HG03196 (cell line): Measurements from ENCODE around the gene MAP4K4.

Source experiments
- ATAC-seq: cut with Tn5 transposase; IDR thresholded peaks from one replicate; pipeline ENCODE4 v1.9.1; 2021; ENCODE audit not compliant: unreplicated experiment

The MAP4K4 gene

DNA sequence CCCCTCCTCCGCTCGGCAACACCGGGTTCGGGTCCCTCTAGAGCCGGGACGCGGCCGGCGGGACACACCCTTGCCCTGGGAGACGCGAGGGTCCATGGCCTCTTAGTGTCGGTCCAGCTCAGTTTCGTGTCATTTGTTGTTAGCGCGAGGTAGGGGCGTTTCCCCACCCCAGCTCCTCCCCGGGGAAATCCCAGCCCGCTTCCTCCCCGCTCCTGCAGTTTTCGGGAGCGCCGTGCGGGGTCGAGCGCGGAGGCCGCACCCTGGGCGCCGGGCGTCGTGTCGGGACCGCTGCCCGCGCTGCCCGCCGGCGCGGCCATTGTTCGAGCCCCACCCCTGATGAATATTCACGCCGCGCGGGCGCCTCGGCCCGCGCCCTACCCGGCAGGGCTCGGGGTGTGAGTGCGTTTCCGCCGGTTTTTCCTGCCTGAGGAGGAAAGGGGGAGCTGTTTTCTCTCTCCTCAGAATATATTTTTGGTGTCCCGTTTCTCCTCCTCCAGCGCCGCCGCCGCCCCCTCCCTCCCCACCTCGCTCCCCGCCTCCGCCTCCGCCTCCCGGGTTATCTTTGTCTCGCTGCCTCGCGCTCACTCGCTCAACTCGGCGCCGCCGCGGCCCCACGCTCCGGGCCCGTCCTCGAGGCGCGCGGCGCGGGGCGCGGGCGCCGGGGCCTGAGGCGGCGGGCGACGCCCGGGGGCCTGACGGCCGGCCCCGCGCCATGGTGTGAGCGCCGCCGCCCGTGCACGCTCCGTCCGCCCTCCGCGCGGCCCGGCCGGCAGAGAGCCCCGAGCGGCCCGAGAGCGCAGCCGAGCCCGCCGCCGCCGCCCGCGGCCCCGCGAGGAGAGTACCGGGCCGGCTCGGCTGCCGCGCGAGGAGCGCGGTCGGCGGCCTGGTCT lies at the start of gene MAP4K4:
Gene MAP4K4 (plus strand): TSS at position 584 of the 890 bp plus-strand sequence. CDS start 374 bp downstream, outside the sequence.
- peak; percentile 44 for ATAC-seq

DNA sequence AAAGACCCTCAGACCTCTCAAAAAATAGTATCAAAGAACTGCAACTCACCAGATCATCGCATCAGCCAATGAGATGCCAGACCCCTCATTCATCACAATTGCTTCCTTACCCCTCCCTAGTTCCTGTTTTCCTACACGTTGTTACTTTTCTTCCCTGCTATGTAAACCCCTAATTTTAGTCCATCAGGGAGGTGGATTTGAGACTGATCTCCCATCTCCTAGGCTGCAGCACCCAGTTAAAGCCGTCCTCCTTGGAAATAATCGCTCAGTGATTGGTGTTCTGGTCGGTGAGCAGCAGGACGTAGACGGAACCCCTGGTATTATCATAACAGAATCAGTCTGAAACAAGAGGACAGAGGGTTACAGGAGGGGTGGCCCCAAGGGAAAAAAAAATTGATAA lies 44.0 kb upstream of the MAP4K4 start:
- no peak for ATAC-seq

DNA sequence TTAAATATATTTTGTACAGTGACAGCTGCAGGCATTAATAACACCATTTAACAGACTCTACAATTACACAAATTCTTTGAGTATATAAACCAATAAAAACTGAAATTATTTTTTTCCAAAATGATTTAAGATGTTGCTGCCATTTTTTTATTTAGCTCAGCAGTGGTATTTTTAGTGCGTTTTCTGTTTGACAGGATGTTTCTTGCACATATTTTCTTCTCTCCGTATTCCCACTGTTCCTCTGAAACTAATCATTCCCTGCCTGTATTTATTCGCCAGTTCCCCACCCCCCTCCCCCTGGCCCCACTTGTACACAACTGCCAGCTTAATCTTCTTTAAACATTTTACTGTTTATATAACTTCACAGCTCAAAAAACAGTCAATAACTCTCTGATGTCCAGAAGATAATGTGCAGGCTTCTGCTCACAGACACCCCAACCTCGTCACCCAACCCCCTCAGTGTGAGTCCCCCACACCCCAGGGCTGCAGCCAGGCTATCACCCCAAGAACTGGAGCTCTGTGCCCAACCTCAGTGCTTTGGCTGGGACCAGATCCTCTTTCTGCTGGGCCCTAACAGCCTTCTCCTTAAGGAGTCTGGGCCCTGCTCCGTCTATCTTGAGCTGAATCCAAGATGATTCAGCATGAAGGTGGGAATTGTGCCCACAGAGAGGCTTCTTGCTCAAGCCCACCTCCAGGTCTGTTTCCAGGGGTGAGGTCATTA lies 41.6 kb upstream of the MAP4K4 start:
- no peak for ATAC-seq

DNA sequence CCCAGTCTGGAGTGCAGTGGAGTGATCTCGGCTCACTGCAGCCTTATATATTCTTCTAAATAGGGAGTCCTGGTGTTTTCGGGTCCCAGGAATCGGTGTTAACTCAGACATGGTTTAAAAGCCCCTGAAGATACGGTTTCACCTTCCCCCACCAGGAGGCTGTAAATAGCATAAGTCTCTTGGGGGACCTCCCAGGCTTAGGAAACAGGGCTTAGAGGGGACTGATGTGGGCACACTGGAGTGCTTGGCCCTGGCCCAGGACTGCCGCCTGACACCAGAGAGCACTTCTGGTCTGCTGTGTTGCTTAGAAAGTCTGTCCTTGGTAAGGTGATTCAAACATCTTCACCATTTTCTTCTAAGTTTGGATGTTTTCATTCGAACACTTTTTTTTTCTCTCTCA lies 39.7 kb upstream of the MAP4K4 start:
- no peak for ATAC-seq

DNA sequence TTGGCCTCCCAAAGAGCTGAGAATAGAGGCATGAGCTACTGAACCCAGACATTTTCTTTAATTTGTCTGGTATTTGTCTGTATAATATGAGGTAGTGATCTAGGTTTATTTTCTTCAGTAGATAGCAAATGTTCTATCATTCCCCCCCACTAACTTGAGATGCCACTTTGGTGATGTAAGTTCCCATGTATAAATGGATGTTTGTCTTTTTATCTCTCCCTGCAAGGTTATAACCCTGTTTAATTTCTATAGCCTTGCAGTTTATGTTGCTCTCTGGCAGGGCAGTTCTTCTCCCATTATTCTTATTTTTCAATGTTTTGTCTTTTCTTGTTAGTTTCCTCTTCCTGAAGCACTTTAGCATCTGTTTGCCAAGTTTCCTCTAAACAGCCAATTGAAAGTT lies 39.1 kb upstream of the MAP4K4 start:
- no peak for ATAC-seq

DNA sequence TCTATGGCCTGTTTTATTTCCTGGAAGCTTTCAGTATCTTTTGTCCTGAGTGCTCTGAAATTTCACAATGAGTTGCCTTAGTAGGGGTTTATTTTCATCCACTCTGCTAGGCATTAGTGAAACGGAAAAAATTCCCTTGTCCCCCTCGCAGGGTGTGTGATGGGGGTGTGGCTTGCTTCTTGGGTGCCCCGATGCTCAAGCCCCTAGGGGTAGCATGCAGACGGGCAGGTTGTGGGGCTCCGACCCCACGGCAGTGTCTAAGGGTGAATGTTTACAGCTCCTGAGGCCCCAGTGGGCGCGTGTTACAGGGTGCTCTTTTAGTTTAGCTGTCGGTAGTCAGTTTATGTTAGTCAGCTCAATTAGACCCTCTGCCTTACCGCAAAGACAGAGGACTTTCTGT lies 32.2 kb upstream of the MAP4K4 start:
- ATAC-seq = no peak

DNA sequence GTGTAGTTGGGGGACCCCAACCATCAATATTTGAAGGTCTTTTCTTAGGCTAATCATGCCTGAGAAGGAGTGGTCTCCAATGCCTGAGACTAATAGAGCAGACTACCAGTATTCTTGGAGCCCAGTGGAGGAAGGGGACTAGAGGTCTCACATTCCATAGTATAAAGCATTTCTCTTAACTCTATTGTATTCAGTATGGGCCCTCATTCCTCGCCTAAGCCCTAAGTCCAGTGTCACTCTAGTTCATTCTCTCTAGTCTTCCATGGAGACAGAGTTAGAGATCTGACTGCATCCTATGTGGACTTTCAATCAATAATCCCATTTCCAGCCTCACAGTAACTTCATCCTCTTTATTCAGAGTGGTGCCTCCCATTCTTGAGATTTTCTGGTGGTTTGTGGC lies 29.7 kb upstream of the MAP4K4 start:
- ATAC-seq = no peak

DNA sequence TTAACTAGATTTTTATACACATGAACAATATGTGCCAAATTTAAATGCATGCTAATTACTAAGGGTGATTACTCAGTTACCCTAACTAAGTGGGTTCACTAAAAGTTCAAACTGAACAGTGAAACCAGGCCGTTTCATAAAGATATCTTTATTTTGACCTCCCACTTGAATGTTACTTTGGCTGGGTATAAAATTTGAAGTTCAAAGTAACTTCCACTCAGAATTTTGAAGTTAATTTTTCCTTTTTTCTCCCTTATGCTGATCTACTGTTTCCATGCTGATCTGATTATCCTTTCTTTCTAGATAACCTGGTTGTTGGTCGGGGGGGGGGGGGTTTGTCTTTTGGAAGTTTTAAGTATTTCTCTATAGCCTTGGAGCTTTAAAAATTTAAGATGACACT lies 25.5 kb upstream of the MAP4K4 start:
- ATAC-seq = no peak

DNA sequence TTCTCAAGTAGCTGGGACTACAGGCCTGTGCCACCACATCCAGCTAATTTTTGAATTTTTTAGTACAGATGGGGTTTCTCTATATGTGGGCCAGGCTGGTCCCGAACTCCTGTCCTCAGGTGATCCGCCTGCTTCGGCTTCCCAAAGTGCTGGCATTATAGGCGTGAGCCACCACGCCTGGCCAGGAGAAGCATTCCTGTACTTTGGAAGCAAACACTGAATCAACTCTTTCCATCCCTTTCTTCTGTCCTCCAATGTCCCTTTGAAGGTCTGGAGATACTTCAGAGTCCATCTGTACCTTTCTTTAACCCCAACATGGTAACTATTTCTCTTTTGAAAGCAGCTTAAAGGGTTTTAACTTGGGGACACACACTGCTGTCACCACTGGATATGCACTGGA lies 23.6 kb upstream of the MAP4K4 start:
- no peak for ATAC-seq

DNA sequence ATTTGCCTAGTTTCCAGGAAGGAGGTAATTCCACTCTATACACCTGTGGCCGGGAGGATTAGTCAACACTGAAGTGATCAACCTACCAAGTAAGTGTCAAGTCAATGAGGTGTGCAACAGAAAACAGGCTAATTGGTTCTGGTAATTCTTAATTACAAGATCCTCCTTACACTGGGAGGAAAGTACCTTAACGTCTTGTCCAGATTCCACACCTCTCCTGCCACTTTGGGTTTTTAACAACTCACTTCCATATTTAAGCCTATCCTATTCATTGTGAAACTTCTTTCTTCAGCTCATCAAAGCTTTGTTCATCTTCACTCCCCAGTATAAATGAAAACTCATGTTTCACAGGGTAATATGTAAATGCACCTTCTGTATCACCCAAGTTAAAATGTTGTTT lies 22.0 kb upstream of the MAP4K4 start:
- ATAC-seq = no peak

DNA sequence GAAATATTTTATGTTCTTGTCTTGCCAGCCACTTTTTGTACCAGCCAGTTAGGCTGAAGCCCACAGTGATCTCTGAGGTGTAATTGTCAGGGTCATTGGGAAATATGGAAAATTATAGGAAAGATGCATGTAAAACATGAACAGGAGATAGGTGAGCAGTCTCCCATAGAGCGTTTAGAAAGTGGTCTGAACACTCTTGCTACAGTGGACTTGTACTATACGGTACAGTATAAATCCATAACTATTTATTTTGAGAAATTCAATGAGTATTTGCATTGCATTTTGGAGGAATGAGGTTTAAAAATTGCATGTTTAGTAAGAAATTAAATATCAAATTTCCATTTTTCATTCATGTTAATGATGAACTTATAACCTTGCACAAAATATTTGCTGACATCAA lies 20.8 kb upstream of the MAP4K4 start:
- no peak for ATAC-seq

DNA sequence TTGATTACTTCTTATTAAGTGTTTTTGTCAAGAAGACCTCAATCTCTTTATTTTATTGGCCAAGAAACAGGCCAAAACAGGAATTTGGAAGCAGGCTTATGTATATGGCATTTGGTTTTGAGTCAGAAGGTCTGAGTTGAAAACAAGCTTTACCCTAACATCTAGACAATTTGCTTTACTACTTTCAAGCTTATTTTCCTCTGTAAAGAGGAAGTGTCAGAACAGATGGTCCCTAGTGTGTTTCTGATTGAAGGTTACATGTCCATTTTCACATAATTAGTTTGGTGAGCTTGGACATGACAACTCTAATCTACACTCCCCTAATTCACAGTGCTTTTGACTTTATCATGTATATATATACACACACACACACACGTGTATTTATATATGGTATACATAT lies 19.8 kb upstream of the MAP4K4 start:
- no peak for ATAC-seq

DNA sequence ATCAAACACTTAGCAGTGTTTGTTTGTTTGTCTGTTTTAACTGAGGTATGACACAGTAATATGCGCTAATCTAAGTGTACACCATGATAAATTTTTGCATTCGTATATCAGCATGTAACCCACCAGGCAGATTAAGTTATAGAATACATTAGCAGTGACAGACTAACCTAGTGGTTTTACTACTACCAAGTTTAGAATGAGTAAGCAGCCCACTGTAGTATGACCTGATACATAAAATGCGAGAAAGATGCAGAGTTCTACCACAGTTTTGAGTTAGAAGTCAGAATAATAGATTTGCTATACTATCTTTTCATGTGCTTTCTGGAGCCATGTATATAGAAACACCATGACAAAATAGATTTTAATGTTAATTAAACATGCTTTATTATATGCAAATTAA lies 19.1 kb upstream of the MAP4K4 start:
- no peak for ATAC-seq

DNA sequence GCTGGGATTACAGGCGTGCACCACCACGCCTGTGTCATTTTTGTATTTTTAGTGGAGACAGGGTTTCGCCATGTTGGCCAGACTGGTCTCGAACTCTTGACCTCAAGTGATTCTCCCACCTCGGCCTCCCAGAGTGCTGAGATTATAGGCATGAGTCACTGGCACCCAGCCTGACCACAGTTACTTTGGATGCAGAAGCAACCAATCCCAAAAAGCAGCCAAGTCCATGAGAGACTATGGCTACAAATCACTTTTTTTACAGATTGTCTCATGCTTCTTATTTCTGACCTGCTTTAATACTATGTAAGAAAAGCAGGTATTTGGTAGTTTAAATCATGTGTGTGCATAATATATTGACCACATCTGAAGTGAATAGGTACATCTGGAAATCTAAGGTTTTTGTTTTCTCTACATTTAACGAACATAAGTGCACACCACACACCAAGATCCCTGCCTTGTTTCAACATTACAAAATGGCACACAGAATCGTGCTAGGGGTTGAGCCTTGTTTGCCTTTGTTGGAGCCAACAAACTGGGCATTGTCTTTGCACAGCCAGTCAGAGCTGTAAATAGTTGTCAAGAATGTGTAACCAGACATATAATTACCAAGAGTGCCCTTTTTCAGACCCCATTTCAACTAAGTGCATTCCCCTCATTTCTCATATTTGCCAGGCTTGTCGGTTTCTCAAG lies 18.3 kb upstream of the MAP4K4 start:
- no peak for ATAC-seq

DNA sequence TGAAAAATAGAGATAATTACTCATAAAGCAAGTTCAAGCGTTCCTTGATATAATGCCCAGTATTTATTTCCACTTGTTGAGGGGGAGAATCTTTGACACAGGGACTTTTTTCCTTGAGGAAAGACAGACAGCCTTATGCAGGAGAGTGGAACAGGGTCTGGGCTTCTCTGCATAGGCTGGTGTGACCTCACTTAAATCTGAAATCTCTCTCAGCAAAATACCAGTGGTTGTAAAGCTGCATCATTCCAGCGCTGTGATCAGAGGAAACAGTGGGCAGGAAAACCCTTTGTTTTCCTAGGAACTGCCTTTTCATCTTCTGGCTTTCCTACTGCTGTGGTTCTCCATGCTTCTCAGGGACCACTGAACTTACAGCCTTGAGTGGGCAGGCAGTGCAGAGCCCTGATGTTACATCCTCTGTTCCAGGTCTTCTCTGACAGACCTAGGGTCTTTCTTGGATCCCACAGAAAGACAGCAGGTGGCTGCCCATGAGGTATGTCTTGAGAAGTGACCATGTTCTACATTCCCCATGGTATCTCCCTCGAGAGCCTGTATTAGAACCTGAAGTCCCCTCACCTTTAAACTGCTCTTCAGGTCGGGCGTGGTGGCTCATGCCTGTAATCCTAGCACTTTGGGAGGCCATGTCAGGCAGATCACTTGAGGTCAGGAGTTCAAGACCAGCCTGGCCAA lies 17.6 kb upstream of the MAP4K4 start:
- no peak for ATAC-seq

DNA sequence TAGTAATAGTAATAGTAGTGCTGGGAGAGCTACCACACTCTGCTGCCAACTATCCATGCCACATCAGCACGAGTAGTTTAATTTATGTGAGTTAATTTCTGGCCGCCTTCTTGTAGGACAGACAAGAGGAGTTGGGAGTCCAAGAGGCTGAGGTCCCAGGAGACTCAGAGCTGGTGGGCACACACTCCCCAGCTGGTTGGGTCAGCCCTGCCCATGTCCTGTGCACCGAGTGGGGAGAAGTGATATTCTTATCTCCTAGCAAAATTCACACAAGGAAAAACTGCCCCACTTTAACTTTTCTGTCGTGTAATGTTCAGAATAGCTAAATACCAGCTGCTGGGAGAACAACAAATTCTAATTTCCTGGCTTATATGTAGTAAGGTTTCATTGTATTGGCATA lies 15.2 kb upstream of the MAP4K4 start:
- ATAC-seq = no peak

DNA sequence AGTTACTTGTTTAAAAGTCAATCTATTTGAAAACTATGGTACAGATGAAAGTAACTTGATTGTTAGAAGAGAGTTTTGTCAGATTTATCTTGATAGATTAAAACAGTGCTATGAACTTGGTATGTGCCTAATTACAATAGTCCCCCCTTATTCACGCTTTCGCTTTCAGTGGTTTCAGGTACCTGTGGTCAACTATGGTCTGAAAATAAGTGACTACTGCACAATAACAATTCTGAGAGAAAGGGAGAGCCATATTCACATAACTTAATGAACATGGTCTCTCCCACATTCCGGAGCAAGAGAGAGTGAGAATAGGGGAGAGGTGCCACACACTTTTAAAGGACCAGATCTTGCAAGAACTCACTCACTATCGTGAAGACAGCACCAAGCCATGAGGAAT lies 13.2 kb upstream of the MAP4K4 start:
- no peak for ATAC-seq

DNA sequence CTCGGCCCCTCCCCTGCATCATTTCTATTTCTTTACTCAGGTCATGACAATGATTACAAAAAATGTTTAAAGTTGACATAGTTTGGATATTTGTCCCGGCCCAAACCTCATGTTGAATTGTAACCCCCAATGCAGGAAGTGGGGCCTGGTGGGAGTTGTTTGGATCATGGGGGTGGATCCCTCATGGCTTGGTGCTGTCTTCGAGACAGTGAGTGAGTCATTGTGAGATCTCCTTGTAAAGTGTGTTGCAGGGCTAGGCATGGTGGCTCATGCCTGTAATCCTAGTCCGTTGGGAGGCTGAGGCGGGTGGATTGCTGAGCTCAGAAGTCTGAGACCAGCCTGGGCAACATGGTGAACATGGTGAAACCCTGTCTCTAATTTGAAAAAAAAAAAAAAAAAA lies 9.2 kb upstream of the MAP4K4 start:
- ATAC-seq = no peak

DNA sequence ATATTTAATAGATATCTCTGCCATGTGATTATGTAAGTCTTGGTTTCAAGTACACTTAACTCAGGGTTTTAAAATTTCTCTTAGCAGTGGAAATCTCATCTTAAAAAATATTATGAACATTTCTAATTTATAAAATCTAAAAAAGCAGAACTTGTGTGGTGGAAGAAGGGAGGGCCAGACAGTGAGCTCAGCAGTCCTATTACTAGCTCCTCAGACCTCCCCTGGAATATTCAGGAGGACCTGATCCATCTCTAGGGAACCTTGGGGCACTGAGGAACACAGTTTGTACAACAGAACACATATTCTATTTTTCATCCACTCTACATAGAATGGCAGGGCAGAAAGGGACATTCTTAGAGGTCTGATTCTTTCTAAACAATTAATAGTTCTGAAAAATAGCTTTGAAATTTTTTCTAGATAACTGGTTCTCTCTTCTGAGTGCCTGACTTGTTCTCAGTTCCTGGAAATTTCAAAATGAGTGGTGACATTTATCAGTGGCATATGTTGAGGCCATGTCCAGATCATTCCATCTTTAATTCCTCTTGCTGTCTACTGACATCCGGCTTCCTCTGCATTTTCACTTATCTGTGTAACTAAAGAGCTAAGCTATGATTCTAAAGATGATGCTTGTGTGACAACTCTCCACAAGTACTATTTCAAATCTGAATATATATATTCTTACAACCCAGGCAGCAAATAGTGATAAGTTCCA lies 8.2 kb upstream of the MAP4K4 start:
- ATAC-seq = no peak

DNA sequence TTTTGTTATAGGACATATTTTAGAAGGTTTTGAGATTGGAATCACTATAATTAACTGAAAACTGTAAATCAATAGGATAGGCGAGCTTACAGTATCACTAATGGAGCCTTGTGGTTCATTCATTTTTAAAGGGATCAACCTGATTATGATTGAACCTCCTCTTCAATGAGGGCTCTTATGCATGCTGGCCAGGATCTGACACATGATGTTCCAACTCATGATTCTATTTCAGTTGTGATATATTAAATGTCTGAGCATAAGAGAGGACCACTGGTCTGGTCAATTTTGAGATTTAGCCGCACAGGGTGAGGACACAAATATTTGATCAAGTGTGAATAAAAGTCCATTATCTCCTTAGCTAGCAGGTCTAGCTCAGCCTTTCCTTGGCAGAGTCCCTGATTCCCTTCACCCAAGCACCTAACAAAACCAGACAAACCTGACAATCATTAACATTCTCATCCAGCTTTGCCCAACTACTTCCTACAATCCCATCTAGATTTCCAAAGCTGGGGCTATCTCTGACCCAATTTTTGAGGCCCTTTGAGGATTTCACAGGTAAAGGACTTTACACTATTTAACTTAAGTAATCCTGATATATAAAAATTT lies 6.9 kb upstream of the MAP4K4 start:
- ATAC-seq = no peak
